LNCAP (cell line): ENCODE measurements around the gene ANXA6.

Source experiments
- CTCF ChIP-seq: fragments of 450-650 bp; IDR thresholded peaks from 2 replicates; pipeline ENCODE4 v1.5.1; 2017; ENCODE audit warnings: mild to moderate bottlenecking

The ANXA6 gene

GRCh38 chr5:151058891-151059489, 98.6 kb downstream of the ANXA6 start:
- no peak for TF ChIP-seq CTCF

GRCh38 chr5:151058301-151058700, 99.3 kb downstream of the ANXA6 start:
- no peak for TF ChIP-seq CTCF

GRCh38 chr5:151056379-151057325, 100.9 kb downstream of the ANXA6 start:
- no peak for TF ChIP-seq CTCF

- TF ChIP-seq CTCF, result no peak
These were observed 102.2 kb downstream of the ANXA6 start for GRCh38 chr5:151055336-151055735.

- no peak for TF ChIP-seq CTCF
These were observed 102.9 kb downstream of the ANXA6 start for GRCh38 chr5:151054709-151055108.

- TF ChIP-seq CTCF, result no peak
These were observed 103.7 kb downstream of the ANXA6 start for GRCh38 chr5:151053796-151054462.

GRCh38 chr5:151052836-151053235, 104.7 kb downstream of the ANXA6 start:
- no peak for TF ChIP-seq CTCF
